Measurements from ENCODE around the gene CALCOCO1.
"Not testable (repeated sequence)": the region's sequence is repeated elsewhere in the genome, so short reads cannot be mapped to it uniquely, and the experiment has no call there.

CALCOCO1 gene

DNA sequence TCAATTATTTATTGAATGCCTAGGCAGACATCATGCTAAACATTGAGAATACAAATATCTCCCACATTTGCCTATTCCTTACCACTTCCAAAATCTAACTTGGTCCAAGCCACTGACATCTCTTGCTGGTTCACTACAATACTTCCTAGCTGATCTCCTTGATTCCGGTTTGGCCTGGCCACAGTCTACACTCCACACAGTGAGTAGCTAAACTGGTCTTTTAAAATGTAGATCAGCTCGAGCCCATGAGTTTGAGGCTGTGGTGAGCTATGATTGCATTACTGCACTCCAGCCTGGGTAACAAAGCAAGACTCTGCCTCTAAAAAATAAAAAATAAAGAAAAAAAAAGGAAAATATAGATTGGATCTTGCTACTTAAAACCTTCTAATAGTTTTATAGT lies 43.8 kb downstream of the CALCOCO1 start:
- H3K9me3 ChIP-seq (ENCODE audit: insufficient read depth, low read depth, low read length) = no peaks in the 10 kb centered on the region
- no peaks in the 10 kb centered on the region for H3K27me3 ChIP-seq (ENCODE audit: insufficient read depth, low read length, poor library complexity, severe bottlenecking)
- no peaks in the 10 kb centered on the region for H3K9me2 ChIP-seq (replicated peaks; ENCODE audit: low read depth, low read length)
- no peak overlapping the region for H3K4me3 ChIP-seq (ENCODE audit: low read length, poor library complexity, severe bottlenecking)
- no peak overlapping the region for H2AFZ ChIP-seq (ENCODE audit: low read length)
- no peaks in the 10 kb centered on the region for H3K36me3 ChIP-seq (ENCODE audit: insufficient read depth, low read length)
- TF ChIP-seq, protein P1, sequence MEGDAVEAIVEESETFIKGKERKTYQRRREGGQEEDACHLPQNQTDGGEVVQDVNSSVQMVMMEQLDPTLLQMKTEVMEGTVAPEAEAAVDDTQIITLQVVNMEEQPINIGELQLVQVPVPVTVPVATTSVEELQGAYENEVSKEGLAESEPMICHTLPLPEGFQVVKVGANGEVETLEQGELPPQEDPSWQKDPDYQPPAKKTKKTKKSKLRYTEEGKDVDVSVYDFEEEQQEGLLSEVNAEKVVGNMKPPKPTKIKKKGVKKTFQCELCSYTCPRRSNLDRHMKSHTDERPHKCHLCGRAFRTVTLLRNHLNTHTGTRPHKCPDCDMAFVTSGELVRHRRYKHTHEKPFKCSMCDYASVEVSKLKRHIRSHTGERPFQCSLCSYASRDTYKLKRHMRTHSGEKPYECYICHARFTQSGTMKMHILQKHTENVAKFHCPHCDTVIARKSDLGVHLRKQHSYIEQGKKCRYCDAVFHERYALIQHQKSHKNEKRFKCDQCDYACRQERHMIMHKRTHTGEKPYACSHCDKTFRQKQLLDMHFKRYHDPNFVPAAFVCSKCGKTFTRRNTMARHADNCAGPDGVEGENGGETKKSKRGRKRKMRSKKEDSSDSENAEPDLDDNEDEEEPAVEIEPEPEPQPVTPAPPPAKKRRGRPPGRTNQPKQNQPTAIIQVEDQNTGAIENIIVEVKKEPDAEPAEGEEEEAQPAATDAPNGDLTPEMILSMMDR (conservative IDR thresholded peaks at IDR 0.05; ENCODE audit: low read length) = no peak
- no peak for TF ChIP-seq EZH2phosphoT487 (IDR thresholded peaks at IDR 0.05; ENCODE audit: borderline replicate concordance)
- H3F3A ChIP-seq (ENCODE audit: low read depth) = no peaks in the 10 kb centered on the region
- no peak overlapping the region for H3K9ac ChIP-seq (ENCODE audit: low read depth, low read length, poor library complexity, severe bottlenecking)
- H3K4me2 ChIP-seq (ENCODE audit: low read depth, low read length, poor library complexity, severe bottlenecking) = no peak overlapping the region
- no peaks in the 10 kb centered on the region for H3K79me2 ChIP-seq (ENCODE audit: insufficient read depth, low read length)
- H4K20me1 ChIP-seq (ENCODE audit: insufficient read depth, low read length, poor library complexity, severe bottlenecking) = no peaks in the 10 kb centered on the region
- H3K4me1 ChIP-seq (ENCODE audit: insufficient read depth, low read length, poor library complexity, severe bottlenecking) = no peaks in the 10 kb centered on the region

DNA sequence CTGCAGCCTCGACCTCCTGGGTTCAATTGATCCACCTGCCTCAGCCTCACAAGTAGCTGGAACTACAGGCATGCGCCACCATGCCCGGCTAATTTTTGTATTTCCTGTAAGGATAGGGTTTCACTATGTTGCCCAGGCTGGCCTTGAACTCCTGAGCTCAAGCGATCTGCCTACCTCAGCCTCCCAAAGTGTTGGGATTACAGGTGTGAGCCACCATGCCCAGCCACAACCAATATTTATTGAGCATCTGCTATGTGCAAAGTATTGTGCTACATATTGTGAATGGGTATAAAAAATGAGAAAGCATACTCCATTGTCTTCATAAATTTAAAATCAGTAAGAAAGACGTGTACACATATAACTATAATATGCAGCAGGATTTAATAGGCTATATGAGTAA lies 47.2 kb downstream of the CALCOCO1 start:
- H3K4me1 ChIP-seq (ENCODE audit: insufficient read depth, low read length, poor library complexity, severe bottlenecking); H2AFZ ChIP-seq (ENCODE audit: low read length); H3K4me2 ChIP-seq (ENCODE audit: low read depth, low read length, poor library complexity, severe bottlenecking); H4K20me1 ChIP-seq (ENCODE audit: insufficient read depth, low read length, poor library complexity, severe bottlenecking); H3K36me3 ChIP-seq (ENCODE audit: insufficient read depth, low read length); H3K4me3 ChIP-seq (ENCODE audit: low read length, poor library complexity, severe bottlenecking); H3K9me3 ChIP-seq (ENCODE audit: insufficient read depth, low read depth, low read length); H3K9me2 ChIP-seq (replicated peaks; ENCODE audit: low read depth, low read length); H3K9ac ChIP-seq (ENCODE audit: low read depth, low read length, poor library complexity, severe bottlenecking); H3K27me3 ChIP-seq (ENCODE audit: insufficient read depth, low read length, poor library complexity, severe bottlenecking); H3F3A ChIP-seq (ENCODE audit: low read depth); H3K79me2 ChIP-seq (ENCODE audit: insufficient read depth, low read length): not testable (repeated sequence)

GRCh38 chr12:53677800-53678148 lies 49.5 kb downstream of the CALCOCO1 start:
- Histone ChIP-seq H3K9me3 (ENCODE audit: insufficient read depth, low read depth, low read length) (no peaks in the 10 kb centered on the region), H3K4me1 (ENCODE audit: insufficient read depth, low read length, poor library complexity, severe bottlenecking) (peaks cover 21% of the 10 kb centered on the region), H3K4me3 (ENCODE audit: low read length, poor library complexity, severe bottlenecking) (no peak overlapping the region), H3K9me2 (replicated peaks; ENCODE audit: low read depth, low read length) (no peaks in the 10 kb centered on the region), H3K79me2 (ENCODE audit: insufficient read depth, low read length) (peaks cover 30% of the 10 kb centered on the region), H3F3A (ENCODE audit: low read depth) (no peaks in the 10 kb centered on the region), H3K36me3 (ENCODE audit: insufficient read depth, low read length) (no peaks in the 10 kb centered on the region; the same call in 1 of the 2 replicates), H3K27me3 (ENCODE audit: insufficient read depth, low read length, poor library complexity, severe bottlenecking) (no peaks in the 10 kb centered on the region), H4K20me1 (ENCODE audit: insufficient read depth, low read length, poor library complexity, severe bottlenecking) (no peaks in the 10 kb centered on the region), H3K4me2 (ENCODE audit: low read depth, low read length, poor library complexity, severe bottlenecking) (no peak overlapping the region), H3K9ac (ENCODE audit: low read depth, low read length, poor library complexity, severe bottlenecking) (no peak overlapping the region), H2AFZ (ENCODE audit: low read length) (peak overlapping the region; percentile 32)
- TF ChIP-seq, protein P1 (conservative IDR thresholded peaks at IDR 0.05; ENCODE audit: low read length) = no peak
- TF ChIP-seq EZH2phosphoT487 (IDR thresholded peaks at IDR 0.05; ENCODE audit: borderline replicate concordance) = no peak

DNA sequence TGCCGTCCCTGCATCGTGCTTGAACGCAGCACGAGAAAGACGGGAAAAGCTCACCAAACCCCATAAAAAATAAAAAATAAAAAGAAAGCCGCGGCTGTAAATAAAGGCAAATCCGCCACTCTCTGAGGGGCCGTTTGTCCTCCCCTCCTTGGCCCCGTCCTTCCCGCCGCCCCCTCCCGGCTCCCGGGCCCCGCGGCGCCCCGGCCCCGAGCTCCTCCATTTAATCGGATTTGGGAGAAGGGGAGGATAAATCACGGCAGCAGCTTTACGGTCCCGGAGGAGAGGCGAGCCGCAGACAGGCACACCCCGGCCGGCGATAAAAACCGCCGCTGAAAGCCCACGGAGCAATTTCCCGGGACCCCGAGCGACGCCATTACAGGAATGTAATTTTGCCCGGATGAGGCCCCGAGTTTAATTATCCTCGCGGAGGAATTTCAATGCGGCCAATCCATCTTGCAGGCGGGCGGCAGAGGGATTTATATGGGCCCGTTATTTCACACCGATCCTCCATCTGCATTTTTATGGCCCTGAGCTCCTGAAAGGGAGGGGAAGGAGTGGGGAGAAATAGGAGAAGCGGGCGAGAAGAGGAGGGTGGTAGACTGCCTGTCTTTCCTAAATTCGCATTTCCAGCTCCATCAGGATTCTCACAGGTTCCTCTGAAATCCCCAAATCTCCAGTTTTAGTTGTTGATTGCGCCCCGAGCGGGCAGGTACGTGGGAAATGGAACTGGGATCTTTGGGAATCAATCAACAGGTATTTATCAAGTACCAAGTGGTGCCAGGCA lies 50.0 kb downstream of the CALCOCO1 start:
- Histone ChIP-seq H3F3A (ENCODE audit: low read depth) (no peaks in the 10 kb centered on the region), H3K4me3 (ENCODE audit: low read length, poor library complexity, severe bottlenecking) (no peak overlapping the region), H3K79me2 (ENCODE audit: insufficient read depth, low read length) (peaks cover 36% of the 10 kb centered on the region), H3K9ac (ENCODE audit: low read depth, low read length, poor library complexity, severe bottlenecking) (no peak overlapping the region), H3K9me3 (ENCODE audit: insufficient read depth, low read depth, low read length) (no peaks in the 10 kb centered on the region), H3K4me2 (ENCODE audit: low read depth, low read length, poor library complexity, severe bottlenecking) (no peak overlapping the region), H2AFZ (ENCODE audit: low read length) (peak overlapping the region; percentile 95), H3K4me1 (ENCODE audit: insufficient read depth, low read length, poor library complexity, severe bottlenecking) (peaks cover 27% of the 10 kb centered on the region), H4K20me1 (ENCODE audit: insufficient read depth, low read length, poor library complexity, severe bottlenecking) (no peaks in the 10 kb centered on the region), H3K9me2 (replicated peaks; ENCODE audit: low read depth, low read length) (no peaks in the 10 kb centered on the region), H3K27me3 (ENCODE audit: insufficient read depth, low read length, poor library complexity, severe bottlenecking) (no peaks in the 10 kb centered on the region), H3K36me3 (ENCODE audit: insufficient read depth, low read length) (peaks cover 6% of the 10 kb centered on the region; the same call in 1 of the 2 replicates)
- TF ChIP-seq EZH2phosphoT487 (IDR thresholded peaks at IDR 0.05; ENCODE audit: borderline replicate concordance) = no peak
- TF ChIP-seq, protein P1 (conservative IDR thresholded peaks at IDR 0.05; ENCODE audit: low read length) = no peak
